GM21381 (cell line): Measurements from ENCODE around the gene ESR2.
"Not testable (repeated sequence)": the region's sequence is repeated elsewhere in the genome, so short reads cannot be mapped to it uniquely, and the experiment has no call there.

ENCODE experiments used
- ATAC-seq: cut with Tn5 transposase; IDR thresholded peaks from one replicate; pipeline ENCODE4 v1.9.1; 2021; ENCODE audit warnings: mild to moderate bottlenecking, moderate library complexity; ENCODE audit not compliant: unreplicated experiment

ESR2 gene

DNA sequence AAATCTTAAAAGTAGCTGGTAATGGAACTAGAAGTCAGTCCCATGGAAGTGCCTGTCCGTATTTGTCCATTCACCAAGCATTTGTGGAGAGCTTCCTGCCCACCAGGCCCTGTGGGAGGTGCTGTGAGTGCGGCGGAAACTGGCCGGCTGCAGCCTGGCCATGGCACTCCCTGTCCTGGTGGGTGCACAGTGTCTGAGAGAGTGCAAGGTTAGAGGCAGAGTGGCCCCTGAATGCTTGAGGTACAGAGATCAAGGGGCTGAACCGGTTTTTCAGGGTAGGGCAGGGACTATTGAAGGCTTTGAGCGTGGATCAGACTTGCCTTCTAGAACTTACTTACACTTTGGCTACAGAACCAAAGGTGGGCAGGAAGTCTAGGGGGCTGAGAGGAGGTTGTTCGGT, 92.9 kb downstream of the ESR2 start:
- no peak for ATAC-seq

DNA sequence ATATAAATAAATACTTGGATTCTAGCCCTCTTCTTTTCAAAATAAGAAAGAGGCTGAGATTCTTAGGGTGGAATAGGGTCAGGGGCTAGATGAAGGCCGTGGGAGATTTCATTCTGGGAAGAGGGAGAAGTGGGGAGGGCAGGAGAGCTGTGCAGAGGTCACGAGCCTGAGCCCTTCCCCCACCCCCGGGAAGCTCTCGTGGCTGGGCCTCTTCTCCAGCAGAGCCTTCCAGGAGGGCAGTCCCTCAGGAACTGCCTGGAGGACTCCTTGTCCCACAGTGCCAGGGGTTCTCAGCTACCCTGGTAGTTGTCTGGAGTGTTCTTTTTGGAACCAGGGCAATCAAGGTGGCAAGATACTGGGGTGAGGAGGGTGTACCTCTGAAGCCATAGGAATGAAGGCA, 94.0 kb downstream of the ESR2 start:
- ATAC-seq, result no peak

DNA sequence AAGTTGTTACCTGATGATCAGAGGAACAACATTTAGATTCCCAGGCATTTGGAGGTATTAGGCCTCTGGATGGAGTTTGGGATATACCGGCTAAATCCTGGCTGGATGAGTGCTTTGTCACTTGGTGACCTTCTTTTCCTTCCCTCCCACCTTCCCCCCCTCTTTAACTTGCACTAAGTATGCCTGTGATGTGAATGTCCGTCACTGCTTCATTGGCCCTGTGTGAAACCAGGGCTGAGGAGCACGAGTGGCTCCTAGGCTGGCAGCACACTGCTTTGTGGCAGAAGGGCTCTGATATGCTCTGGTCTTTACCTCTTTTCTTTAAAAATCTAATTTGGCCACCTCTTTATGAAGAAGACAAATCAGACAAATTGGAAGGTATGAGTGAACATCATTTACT, 95.7 kb downstream of the ESR2 start:
- ATAC-seq, result no peak

DNA sequence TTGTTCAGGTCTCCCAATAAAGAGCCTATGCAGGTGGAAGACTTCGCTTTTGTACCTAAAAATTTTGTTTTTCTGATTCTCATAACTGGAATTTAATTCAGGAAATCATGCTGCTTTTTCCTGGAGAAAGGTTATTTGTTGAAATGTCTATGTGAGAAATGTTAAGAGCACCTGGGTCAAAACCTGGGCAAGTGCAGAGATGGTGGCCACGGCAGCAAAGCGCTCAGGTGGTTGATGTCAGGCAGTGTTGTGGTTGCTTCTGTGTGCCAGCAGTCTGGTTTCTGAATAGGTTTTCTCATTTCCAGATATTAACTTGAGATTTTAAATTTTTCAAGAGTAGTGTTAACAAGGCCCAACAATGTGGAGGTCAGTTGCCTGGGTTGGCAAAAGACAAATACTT, 96.2 kb downstream of the ESR2 start:
- no peak for ATAC-seq

DNA sequence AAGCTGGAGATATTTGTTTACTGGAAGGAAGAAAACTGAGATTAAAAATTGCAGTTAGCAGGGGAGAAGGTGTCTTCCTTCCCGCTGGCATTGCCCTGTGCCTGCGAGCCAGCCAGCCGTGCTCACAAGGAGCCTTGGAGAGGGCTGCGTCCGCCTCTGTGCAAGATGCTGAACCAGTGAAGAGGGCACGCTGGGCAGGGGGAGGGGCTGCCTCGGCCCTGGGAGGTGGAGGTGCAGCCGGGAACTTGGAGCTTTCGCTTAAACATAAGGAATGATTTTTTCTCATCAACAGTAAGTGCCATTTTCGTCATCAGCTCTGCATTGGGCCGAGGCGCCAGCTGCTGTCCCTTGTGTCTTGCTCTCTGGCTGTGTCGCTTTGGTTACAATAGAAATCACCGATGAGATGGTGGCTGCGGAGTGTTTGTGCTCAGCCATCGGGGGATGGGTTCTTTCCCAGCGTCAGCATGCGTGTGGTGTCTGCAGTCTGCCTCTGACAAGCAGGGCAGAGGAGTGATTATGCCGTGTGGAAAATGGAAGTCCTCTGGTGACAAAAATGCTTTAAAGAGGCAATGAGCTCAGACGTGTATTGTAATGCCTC, 97.3 kb downstream of the ESR2 start:
- peak; percentile 45 for ATAC-seq

DNA sequence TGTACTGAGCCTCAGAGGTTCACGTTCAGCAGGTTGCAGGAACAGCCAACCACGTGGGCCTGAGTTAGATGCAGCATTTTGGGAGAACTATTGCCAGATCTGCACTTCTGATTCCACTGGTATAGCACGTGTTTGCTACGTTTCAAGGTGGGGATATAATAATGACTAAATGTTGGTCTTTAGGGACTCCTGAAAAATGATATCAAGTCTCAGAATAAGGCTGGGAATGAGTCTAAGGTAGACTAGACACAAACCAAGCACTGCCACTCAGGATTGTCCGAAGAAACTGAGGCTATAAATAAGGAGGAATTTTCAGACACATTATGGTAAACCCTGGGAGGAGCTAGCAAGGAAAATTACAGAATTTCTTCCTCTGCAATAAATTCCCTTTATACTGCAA, 98.1 kb downstream of the ESR2 start:
- no peak for ATAC-seq

DNA sequence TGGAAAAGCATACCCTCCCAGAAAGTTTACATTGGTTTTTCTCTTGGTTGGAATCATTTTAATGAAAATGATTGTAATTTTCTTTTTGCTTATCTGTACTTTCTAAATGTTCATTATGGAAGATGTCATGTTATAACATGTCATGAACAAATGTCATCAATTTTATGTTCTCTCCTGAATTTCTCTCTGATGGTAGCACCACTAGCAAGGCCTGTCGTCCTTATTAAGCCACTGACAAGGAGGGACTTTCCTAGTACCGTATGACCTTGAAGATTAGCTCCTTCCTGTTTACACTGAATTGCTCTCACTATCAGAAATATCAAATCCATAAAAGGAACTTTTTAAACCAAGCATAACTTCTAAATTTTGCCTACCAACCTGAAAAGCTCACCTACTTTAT, 99.0 kb downstream of the ESR2 start:
- ATAC-seq, result no peak

DNA sequence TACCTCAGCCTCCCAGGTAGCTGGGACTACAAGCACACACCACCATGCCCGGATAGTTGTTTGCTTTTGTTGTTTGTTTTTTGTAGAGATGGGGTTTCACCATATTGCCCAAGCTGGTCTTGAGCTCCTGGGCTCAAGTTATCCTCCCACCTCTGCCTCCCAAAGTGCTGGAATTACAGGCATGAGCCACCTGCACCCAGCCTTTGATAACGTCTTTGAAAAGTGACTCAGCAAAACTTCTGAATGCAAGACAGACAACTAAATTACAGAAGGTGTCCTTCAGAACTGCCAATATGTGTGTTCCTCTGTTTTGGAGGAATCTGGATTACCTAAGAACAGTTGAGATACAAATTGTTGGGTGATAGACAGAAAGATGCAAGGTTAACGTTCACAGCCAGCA, 99.8 kb downstream of the ESR2 start:
- no peak for ATAC-seq

DNA sequence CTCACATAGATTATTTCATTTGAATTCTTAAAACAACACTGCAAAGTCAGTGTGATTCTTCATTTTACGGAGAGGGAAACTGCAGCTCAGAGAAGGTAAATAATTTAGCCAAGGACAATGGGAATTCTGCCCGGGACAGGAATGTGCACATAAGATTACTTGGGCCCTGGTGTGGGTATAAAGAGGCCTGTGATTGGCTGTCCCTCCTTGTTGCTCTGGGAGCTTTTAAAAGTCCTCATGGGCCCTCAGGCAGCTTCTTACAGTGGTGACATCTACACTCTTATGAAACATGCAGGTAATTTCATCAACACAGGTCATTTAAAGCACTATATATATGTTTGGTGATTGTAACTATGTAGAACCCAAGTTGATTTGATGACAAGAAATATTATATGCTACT, 100.3 kb downstream of the ESR2 start:
- no peak for ATAC-seq

DNA sequence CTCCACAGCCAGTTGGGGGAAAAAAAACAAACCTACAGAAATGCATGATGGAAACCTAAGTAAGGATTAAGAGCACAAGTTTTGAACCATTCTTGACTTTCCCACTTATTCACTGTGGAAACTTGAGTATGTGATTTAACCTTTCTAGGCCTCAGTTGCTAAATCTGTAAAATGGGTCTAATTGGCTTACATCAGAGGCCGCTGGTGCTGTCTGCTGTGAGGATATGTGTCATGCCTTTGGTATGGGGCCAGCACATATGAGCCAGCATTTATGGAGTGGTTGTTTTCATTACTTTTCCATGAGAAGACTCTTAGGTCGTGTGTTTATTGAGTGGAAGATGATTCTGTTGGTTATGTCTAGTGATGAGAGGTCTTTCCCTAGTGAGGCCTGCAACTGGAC, 102.4 kb downstream of the ESR2 start:
- no peak for ATAC-seq

DNA sequence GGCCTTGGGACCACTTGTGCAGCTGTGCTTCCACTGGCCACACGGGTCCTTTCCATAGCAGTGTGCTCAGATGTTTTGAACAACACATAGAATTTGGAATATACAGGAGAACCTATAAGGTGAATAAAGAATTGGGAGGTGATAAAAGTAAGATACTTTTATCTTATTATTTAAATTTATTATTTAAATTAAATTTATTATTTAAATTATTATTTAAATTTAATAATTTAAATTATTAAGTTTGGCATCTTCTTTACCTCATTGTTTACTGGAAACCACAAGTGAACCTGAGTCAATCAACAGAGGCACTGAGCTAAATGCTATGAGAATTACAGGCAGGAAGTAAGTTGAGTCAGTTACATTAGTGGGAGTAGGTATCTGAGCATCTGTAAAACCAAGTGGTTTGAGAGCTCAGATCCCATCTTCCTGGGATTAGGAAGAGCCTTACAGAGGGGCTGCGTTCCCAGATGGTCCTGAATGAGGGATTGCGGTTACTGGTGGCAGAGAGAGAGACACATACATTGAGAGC, 103.1 kb downstream of the ESR2 start:
- no peak for ATAC-seq

DNA sequence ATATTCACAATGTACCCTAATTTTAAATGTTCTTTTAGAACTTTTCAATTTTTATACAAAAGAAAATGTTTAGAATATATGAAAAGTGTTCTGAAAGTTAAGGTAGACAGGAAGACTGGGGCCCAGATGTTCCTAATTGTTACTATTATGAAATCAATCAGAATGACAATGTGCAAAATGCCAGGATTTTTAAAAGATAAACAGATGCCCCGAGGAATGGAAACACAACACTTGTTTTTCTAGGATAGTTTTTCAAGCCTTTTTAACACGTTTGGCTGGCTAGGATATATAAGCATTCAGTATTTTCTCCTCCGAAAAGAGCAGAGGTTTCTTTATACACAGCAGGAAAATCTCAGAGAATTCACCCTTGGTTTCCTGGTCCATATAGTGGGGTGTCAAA, 106.8 kb downstream of the ESR2 start:
- no peak for ATAC-seq

DNA sequence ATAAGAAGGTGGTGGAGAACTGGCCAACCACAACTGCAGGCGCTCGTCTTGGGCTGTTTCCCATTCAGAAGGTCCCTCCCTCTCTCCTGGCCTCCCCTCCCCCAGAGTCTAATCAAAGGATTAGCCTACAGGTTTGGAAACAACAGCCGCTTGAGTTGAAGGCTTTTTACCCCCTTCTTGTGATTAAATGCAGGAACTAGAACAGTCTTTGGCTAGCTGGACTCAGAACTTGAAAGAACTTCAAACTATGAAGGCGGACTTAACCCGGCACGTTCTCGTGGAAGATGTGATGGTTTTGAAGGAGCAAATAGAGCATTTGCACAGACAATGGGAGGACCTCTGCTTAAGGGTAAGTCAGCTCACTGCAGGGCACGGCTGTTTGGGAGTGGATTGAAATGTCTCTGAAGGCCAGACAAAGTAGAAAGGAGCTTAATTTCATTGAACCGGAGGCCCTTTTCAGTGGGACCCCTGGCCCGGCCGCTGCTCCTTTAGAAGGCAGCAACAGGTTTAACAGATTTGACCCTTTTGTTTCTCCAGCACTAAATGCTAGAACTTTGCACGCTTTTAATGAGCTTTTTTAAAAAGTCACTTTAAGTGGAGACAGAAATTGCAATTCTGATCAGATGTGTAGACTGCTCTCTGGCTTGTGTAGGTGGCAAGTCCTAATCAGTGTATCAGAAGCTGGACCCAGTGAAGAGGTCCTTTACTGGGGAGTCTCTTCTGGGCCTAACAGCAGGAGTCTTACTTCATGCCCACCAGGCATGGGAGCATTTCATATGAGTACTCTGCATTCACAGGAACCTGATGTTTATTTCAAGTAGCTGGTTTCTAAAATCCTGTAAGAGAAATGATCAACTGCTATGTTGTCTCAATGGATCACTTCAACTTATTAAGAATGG, 107.7 kb downstream of the ESR2 start:
- ATAC-seq, result no peak

DNA sequence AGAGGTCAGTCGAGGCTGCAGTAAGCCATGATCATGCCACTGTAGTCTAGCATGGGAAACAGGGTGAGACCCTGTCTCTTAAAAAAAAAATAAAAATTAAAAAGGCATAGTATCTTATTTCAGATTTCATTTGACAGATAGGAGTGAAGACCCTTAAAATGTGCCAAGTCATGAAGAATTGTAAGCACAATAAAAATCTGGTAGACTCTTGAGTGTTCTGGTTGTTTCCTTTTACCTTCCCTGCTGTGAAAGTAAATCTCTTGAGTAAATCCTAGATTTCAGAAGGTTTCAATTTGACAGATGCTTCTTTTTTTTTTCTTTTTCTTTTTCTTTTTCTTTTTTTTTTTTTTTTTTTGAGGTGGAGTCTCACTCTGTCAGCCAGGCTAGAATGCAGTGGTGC, 109.0 kb downstream of the ESR2 start:
- ATAC-seq, result no peak

DNA sequence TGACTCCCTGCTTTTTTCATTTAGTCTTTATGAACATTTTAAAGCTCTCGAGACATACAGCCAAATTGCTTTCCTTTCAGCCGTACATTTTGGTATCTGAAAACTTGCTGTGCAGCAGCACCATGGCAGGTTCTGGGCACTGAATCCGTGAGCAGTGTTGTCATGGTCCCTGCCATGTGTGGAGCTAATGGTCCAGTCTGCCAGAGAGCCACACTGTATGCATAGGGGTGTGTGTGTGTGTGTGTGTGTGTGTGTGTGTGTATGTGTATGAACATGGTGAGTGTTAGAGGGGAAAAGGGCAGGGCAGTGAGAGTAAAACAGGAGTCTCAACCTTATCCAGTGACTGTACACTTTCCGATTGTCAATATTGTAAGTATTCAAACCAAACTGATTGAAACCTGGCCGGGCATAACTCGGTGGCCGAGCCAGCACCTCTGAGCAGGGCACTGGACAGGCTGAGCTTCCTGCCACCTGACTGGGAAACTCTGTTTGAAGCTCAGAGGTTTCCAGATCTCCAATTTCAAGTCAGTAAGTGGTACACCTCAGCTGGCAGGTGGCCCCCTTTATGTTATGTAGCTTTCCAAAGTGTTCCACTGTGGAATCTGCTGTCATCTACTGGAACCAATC, 110.0 kb downstream of the ESR2 start:
- ATAC-seq, result no peak

DNA sequence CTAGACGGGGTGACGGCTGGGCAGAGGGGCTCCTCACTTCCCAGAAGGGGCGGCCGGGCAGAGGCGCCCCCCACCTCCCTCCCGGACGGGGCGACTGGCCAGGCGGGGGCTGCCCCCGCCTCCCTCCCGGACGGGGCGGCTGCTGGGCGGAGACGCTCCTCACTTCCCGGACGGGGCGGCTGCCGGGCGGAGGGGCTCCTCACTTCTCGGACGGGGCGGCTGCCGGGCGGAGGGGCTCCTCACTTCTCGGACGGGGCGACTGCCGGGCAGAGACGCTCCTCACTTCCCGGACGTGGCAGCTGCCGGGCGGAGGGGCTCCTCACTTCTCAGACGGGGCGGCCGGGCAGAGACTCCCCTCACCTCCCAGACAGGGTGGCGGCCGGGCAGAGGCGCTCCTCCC, 111.3 kb downstream of the ESR2 start:
- ATAC-seq, result not testable (repeated sequence)

DNA sequence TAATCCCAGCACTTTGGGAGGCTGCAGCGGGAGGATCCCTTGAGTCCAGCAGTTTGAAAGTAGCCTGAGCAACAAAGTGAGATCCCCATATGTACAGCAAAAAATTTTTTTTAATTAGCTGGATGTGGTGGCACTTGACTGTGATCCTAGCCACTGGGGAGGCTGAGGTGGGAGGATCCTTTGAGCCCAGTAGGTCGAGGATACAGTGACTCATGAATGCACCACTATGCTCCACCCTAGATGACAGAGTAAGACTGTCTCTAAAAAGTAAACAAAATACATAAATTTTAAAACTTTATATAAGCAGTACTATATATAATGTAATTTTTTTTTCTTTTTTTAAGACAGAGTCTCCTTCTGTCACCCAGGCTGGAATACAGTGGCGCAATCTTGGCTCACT, 115.4 kb downstream of the ESR2 start:
- no peak for ATAC-seq

DNA sequence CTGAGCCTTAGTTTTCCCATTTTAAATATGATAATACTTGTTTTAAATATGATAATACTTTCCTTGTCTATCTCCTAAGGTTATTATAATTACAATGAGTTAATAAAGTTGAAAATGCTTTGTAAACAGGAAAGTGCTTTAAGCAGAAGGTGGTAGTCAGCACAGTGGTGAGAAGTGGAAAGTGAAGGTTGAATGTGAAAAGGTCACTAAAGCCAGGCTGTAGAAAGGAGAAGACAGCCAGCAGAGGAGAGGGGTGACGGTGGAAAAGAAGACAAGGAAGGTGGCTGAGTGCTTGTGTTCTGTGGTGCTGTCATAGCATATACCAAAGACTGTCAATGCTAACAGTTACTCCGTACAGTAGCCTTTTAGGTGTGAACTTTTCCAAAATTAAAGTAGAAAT, 117.8 kb downstream of the ESR2 start:
- ATAC-seq, result no peak

DNA sequence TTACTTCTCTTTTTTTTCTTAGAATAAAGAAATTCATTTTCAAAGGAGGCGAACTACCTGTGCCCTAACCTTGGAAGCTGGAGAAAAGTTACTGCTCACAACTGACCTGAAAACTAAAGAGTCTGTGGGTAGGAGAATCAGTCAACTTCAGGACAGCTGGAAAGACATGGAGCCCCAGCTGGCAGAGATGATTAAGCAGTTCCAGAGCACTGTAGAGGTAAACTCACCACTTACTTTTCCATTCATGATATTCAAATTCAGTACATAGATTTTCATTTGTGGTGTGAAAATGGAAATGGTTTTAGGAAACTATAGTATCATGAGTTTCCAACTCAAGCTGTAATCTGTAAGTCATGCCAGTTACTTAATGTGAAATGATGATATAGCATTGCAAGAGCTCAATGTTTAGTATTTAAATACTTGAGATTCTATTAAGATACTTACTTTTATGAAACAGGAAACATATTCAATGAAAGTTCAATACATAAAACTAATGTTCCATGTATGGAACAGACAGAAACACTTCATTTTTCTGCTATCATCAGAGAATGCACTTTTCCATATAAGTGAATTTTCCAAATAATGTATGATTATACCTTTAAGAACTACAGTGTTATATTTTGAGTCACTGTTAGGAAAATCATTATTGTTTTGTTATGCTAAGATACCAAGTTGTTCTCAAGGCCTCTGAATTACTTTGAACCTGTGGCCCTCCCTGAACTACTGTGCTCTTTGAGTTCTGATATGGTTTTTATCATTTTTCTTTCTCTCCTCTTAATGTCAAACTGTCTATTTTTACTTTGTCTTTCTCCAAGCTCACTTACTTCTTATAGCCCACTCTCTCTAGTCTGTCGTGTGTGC, 119.0 kb downstream of the ESR2 start:
- ATAC-seq, result no peak

DNA sequence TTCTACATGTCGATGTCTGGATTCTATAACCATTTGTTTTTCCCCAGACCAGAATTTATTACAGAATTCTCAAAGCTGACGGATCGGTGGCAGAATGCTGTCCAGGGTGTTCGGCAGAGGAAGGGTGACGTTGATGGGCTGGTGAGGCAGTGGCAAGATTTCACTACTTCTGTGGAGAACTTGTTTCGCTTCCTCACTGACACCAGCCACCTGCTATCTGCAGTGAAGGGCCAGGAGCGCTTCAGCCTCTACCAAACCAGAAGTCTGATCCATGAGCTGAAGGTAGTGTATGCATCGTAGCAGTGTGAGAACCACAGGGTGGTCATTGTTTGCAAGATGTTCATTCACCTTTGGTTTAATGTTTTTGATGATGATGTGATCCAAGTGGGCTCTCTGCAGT, 124.0 kb downstream of the ESR2 start:
- ATAC-seq, result no peak

DNA sequence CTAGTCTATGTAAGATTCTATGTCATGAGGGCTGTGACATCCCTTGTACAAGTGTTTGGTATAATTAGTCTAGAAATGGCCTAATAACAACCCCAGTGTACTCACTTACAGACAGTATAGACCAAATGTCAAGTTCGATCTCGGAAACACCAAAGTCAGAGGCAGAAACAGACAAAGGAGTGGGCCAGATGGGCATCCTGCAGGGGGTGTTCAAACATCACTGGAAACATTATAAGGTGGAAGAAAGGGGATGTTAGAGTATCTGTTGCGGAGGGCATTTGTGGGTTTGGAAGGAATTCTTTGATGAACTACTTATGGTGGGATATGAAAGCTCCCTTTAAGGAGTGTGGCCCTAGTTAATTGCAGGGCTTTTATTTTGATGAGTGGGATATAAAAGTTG, 134.6 kb downstream of the ESR2 start:
- no peak for ATAC-seq
